Head of caudate nucleus (tissue), 42 donors: ENCODE results near the gene STRN4.
A peak's percentile ranks its signal among the peaks of the same experiment; 100 is the strongest.
"Not testable (repeated sequence)": the region's sequence is repeated elsewhere in the genome, so short reads cannot be mapped to it uniquely, and the experiment has no call there.

ENCODE experiments used
- DNase-seq, 42 donors: peaks; one replicate each; pipeline versions ENCODE4 v3.0.0 to v3.0.0-alpha.2; 2020 to 2021; ENCODE audit warnings: mixed read lengths in 7 of 42
- intact Hi-C: fragments of 100-400 bp; cut with DNase I; formaldehyde crosslinking; loops from one replicate; pipeline ENCODE4 v1.15.0; 2022

The STRN4 gene

GRCh38 chr19:46746281-46747057, at the start of gene STRN4:
Gene STRN4 (minus strand): TSS chr19:46746450. CDS start chr19:46746430, 20 bp downstream.
- intact Hi-C loops: loop anchor here (5.0 kb wide), 1 partner anchor 144 kb away; the partner anchor contains the start of gene CALM3
- peak in 33 of 42 donors; percentile 31 to 81 (median 65) for DNase-seq

DNA sequence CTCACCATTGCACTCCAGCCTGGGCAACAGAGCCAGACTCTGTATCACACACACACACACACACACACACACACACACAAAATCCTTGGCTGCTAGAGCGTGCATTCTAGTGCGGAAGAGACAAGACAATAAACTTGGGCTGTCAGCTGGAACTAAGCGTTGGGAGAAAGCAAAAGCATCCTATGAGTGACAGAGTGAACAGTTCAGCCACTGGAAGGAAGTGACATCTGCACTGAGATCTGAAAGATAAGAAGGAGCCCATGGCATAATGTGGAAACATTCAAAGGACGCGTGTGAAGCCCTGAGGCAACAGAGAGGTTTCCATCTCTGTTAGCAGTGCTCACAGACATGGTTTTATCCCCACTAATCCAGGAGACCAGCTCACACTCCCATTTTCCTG, 45.7 kb upstream of the STRN4 start:
- intact Hi-C loops: no loop called here
- no peak for DNase-seq

GRCh38 chr19:46789371-46789770, 43.1 kb upstream of the STRN4 start:
- DNase-seq: no peak
- intact Hi-C loops: no loop called here

DNA sequence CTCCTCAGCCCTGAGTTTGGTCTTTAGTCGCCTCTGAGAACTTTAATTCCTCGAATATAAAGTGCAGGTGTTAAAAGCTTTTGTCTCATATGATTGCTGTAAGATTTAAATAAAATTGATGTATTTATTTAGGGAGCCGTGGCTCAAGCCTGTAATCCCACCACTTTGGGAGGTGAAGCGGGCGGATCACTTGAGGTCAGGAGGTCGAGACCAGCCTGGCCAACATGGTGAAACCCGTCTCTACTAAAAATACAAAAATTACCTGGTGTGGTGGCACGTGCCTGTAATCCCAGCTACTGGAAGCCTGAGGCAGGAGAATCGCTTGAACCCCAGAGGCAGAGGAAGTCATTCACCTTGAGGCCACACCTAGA, 42.7 kb upstream of the STRN4 start:
- DNase-seq: no peak
- intact Hi-C loops: no loop called here

DNA sequence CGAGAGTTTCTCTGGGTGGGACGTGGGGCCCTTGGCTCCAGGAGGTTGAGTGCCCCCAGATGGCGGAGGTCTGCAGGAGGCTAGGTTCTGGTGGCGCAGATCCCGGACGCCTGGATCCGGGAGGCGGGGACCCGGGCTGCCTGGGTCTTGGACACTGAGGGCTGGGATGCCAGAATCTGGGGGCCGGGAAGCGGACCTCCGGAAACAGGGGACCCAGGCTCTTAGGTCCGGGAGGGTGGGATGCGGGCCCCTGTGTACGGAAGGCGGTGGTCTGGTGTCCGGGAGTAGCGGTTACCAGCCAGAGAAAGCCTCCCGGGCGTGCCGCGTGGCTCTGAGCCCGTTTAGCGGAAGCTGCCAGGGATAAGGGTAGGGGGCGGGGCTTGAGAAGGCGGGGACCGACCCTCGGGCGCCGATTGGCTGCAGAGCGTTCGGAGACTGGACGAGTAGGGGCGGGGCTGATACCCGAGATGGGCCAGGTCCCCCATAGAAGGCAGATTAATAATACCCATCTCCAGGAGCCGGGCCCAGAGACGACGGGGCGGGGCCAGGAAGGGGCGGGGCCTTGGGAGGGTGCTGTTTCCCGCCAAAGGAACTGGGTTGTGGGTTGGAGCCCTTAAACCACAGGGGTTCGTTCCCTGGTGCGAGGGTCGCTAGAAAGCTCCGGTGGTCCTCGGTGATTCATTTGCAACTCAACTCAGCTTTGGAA, 42.2 kb upstream of the STRN4 start, which contains the start of gene SLC1A5:
SLC1A5 (minus strand) TSS at position 333 of the 706 bp plus-strand sequence. CDS start 629 bp downstream, outside the sequence.
- peak; percentile 71 to 90 (median 83) for DNase-seq
- intact Hi-C loops: no loop called here

DNA sequence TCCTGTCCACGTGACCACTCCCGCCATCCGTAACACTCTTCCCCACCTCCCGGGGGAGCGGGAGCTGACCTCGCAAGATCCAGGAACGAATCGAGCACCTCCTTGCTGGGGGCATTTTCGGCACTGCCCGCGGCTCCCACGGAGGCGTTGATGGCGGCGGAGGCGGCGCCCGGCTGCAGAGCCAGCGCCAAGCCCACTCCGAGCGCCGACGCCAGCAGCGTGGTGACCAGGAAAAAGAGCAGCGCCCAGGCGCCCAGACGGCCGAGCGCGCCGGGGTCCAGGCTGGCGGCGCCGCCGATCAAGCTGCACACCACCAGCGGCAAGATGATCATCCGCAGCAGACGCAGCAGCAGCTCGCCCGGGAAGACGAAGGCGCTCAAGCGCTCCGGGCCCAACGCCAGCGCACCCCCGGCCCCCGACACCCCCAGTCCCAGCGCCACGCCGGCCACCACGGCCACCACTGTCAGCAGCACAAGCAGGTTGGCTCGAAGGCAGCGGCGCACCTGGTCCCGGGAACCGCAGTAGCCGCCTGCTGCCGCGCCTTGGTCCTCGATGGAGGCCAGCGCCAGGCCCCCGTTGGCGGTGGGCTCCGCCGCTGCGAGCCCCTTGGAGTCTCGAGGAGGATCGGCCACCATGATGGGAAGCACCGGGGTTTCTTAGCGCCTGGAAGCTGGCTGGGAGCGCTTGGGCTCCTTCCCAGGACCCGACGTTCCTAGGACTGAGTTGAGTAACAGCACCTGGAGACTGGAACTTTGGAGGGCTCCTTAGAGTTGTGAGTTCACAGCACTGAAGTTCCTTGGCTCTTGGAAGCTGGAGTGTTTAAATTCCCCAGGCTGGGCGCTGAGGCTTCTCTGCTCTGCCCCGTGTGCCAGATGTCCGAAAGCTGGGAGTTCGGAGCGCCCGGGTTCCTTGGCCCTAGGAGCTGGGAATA, 41.3 kb upstream of the STRN4 start:
- intact Hi-C loops: no loop called here
- peak in 9 of 42 donors; percentile 17 to 45 (median 30) for DNase-seq

- DNase-seq: no peak
- intact Hi-C loops: no loop called here
Observed at GRCh38 chr19:46787040-46787330, 40.7 kb upstream of the STRN4 start.

DNA sequence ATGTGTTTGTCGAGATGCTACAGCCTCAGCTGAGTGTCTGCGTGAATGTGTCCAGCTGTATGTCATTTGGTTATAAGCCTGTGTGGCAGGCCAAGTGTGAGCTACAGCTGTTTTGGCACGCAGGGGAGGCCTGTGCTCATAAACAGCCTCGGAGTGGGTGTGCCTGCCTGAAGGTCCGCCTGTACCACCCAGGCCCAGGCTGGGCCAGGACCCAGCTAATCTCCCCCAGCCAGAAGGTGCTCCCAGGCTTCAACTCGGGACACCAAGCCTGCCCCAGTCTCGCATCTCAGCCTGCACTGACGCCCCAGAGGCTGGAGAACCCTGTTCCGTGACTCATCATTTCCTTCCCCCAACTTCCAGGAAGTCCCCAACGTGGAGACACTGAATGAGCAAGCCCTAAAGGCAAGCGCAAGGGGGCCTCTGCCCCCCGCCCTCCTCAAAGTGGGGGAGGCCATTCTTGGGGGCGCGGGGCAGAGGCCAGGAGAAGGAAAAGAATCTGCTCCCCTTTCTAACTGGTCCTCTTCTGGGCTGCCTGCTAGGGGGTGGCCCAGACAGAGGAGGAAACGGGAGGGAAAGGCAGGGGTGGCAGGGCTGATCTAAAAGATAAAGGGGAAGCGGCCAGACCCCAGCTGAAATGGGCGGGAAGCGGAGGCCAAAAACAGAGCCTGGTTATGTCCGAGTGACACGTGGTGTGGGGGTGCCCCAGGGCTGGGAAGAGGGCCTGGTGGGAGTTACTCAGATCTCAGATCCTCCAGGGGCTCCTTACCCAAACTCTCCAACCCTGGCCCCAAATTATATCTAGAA, 40.2 kb upstream of the STRN4 start:
- intact Hi-C loops: no loop called here
- peak in 36 of 42 donors; percentile 4 to 64 (median 36) for DNase-seq

- DNase-seq: no peak
- intact Hi-C loops: no loop called here
Observed at GRCh38 chr19:46785980-46786235, 39.7 kb upstream of the STRN4 start.

DNA sequence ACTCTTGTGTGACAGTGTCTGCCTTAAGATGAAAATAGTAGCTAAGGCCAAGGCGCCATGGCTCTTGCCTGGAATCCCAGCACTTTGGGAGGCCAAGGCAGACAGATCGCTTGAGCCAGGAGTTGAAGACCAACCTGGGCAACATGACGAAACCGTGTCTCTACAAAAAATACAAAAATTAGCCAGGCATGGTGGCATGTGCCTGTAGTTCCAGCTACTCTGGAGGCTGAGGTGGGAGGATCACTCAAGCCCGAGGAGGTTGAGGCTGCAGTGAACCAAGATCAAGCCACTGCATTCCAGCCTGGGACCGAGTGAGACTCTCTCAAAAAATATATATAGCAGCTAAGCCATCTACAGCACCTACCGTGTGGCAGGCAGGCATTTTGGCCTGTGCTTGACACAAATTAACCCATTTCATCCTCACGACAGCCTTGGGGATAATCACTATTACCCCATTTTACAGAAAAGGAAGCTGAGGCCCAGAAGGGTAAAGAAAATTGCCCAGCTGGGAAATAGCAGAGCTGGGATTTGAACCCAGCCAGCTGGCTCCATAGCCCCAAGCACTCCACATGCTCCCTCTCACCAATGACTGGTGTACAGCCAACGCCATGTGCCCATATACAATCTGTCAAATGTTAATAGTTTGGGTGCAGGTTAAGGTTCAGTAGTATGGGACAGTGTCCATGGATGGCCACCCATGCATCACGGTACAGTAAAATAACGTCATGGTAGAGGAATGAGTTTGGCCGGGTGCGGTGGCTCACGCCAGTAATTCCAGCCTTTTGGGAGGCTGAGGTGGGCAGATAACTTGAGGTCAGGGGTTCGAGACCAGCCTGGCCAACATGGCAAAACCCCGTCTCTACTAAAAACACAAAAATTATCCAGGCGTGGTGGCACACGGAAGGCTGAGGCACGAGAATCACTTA, 39.1 kb upstream of the STRN4 start:
- intact Hi-C loops: no loop called here
- no peak for DNase-seq

- DNase-seq: peak in 21 of 42 donors; percentile 15 to 65 (median 35)
- intact Hi-C loops: no loop called here
Observed at GRCh38 chr19:46784262-46785053, 38.2 kb upstream of the STRN4 start.

DNA sequence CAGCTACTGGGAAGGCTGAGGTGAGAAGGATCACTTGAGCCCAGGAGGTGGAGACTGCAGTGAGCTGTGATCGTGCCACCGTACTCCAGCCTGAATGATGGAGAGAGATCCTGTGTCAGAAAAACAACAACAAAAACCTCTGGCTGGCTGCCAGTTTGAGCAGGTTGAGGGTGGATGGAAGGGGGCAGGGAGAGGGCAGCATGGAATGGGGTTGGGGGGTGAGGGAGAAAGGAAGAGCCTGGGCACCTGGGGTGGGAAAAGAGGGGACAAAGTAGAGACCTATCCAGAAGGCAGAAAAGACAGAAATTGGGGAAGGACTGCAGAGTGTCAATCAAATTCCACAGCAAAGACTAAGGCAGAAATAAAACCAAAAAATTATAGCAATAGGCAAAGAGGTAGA, 37.4 kb upstream of the STRN4 start:
- intact Hi-C loops: no loop called here
- DNase-seq: no peak

- DNase-seq: no peak
- intact Hi-C loops: no loop called here
Observed at GRCh38 chr19:46782355-46783019, 36.2 kb upstream of the STRN4 start.

GRCh38 chr19:46777956-46778645, 31.9 kb upstream of the STRN4 start:
- DNase-seq, intact Hi-C loops: not testable (repeated sequence)

GRCh38 chr19:46776927-46777911, 31.0 kb upstream of the STRN4 start:
- intact Hi-C loops: no loop called here

More at GRCh38 chr19:46776927-46777911, 31.0 kb upstream of the STRN4 start:
- DNase-seq: no peak
